K562 (cell line): ENCODE measurements around the gene FNDC1. TPM values are rescaled to one million over a fixed set of nuclear protein-coding genes. Genes with fewer than 3 reads are reported as not detected.

ENCODE experiments used
- CHD4 ChIP-seq: fragments of 200-600 bp; sonication (generic); IDR thresholded peaks from 3 replicates; pipeline ENCODE4 v1.6.1; 2012; ENCODE audit warnings: low read depth, mild to moderate bottlenecking, mixed read lengths, low read length, inconsistent platforms; ENCODE audit not compliant: insufficient read depth, insufficient replicate concordance, poor library complexity, severe bottlenecking
- CXXC5 ChIP-seq: fragments of 250-450 bp; sonication (Bioruptor Pico); IDR thresholded peaks from 2 replicates; pipeline ENCODE4 v1.8.0; 2022; ENCODE audit warnings: inconsistent platforms, mild to moderate bottlenecking, moderate library complexity
- ETV6 ChIP-seq, 3 experiments: fragments of 150-350 bp in 1 of 3; sonication (generic) in 1 of 3; formaldehyde crosslinking in 1 of 3; IDR thresholded peaks; 2 replicates each; pipeline versions ENCODE4 v1.6.1 to v1.8.0; 2014 to 2022; ENCODE audit warnings: borderline replicate concordance in 2 of 3, low read depth in 2 of 3, antibody characterized with exemption in 1 of 3, low read length in 1 of 3, mild to moderate bottlenecking in 1 of 3, missing genetic modification reagents in 1 of 3
- MAFK ChIP-seq: IDR thresholded peaks from 2 replicates; pipeline ENCODE4 v1.6.1; 2011; ENCODE audit warnings: low read length, improper control_type of control experiment
- MYC ChIP-seq, 2 experiments: fragments of 250-450 bp in 1 of 2; sonication (Bioruptor Pico) in 1 of 2; IDR thresholded peaks; 2 replicates each; pipeline versions ENCODE4 v1.5.1 to v1.6.1; 2012 to 2021; ENCODE audit warnings: low read depth in 2 of 2, borderline replicate concordance in 1 of 2, improper control_type of control experiment in 1 of 2, low read length in 1 of 2, mild to moderate bottlenecking in 1 of 2, moderate library complexity in 1 of 2
- RCOR1 ChIP-seq, 2 experiments: IDR thresholded peaks; 2 replicates each; pipeline ENCODE4 v1.6.1; 2012; ENCODE audit warnings: low read depth in 2 of 2, low read length in 2 of 2, borderline replicate concordance in 1 of 2, improper control_type of control experiment in 1 of 2
- SPI1 ChIP-seq: IDR thresholded peaks from 2 replicates; pipeline ENCODE4 v1.6.1; 2011; ENCODE audit warnings: low read depth, low read length, control low read depth, borderline replicate concordance
- ZFP30 ChIP-seq: fragments of 250-450 bp; sonication (Bioruptor Pico); IDR thresholded peaks from 2 replicates; pipeline ENCODE4 v1.8.0; 2022; ENCODE audit warnings: moderate library complexity, mild to moderate bottlenecking, inconsistent platforms, borderline replicate concordance
- ZNF165 ChIP-seq: fragments of 250-450 bp; sonication (Bioruptor Pico); IDR thresholded peaks from 2 replicates; pipeline ENCODE4 v1.4.0; 2020; ENCODE audit warnings: borderline replicate concordance
- ZNF282 ChIP-seq: sonication (generic); formaldehyde crosslinking; IDR thresholded peaks from 2 replicates; pipeline ENCODE4 v1.8.1; 2023; ENCODE audit warnings: missing genetic modification reagents
- ZNF586 ChIP-seq: fragments of 450-650 bp; formaldehyde crosslinking; conservative IDR thresholded peaks from 2 replicates; pipeline ENCODE4 v1.4.0; 2020; ENCODE audit warnings: mild to moderate bottlenecking, moderate library complexity
- ZNF696 ChIP-seq: fragments of 250-450 bp; sonication (Bioruptor Pico); conservative IDR thresholded peaks from 2 replicates; pipeline ENCODE4 v1.4.0; 2020; ENCODE audit warnings: mild to moderate bottlenecking, moderate library complexity
- ZNF764 ChIP-seq: fragments of 250-450 bp; sonication (Bioruptor Pico); IDR thresholded peaks from 2 replicates; pipeline ENCODE4 v1.4.0; 2020; ENCODE audit warnings: low read depth, mild to moderate bottlenecking, moderate library complexity
- polyA plus RNA-seq, 8 experiments: library from polyadenylated mRNA; depleted of rRNA in 4 of 8; stranded (reverse) in 5 of 8; unstranded in 3 of 8; fragments of >200 nt; fragmentation: Nextera tagmentation in 2 of 8; fragmentation: Illumina TruSeq in 1 of 8; extraction: Ambion mirVana in 2 of 8; extraction: Trizol in 1 of 8; gene quantifications; 2 replicates each; pipeline versions ENCODE4 v1.2.1 to v1.2.3, GENCODE V29; 2011 to 2014; ENCODE audit warnings: inconsistent platforms in 1 of 8, missing spikeins in 1 of 8
- total RNA-seq, 7 experiments: library from RNA; depleted of rRNA in 6 of 7; stranded (reverse); fragments of >200 nt in 6 of 7; fragmentation: Illumina TruSeq in 2 of 7; extraction: Trizol in 2 of 7; gene quantifications; 2 replicates each; pipeline versions ENCODE4 v1.2.1 to v1.2.3, GENCODE V29; 2011 to 2021; ENCODE audit warnings: low replicate concordance in 1 of 7

FNDC1 gene
- total and polyA plus RNA-seq, 9 of the 15 experiments (the other 6 are each of a cell fraction or from before 2014, with no cell fraction given) = not detected

DNA sequence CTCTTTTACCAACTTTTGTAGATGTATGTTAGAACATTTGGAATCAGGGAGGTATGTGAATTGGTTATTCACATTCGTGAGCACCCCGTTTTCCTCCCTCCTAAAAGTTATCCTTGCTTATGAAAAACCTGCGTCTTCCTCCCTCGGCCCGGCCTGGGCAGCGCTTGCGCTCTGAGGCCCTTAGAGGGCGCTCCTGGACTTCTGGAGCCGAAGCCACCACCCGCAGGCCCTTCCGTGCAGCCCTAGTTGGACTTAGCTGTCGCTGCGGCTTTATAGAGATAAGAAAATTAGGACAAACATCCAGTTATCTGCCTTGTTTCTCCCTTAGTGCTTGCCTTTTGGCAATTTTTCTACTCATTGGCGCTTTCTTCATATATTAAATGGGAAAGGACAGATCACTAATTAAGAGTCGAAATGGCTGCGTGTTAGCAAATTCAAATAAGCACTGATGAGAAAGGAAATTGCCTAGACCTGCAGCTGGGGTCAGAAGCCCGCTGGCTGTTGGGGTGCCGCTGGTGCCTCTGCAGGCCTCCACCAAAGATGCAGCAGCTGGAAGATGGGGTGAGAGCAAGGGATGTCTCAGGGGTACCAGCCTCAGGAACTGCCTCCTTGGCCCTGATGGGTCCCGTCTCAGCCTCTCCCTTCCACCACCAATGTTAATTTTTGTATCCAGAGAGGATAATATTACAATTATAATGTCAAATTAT, 5.2 kb downstream of the FNDC1 start (continued):
- TF ChIP-seq MAFK (no peak), ZNF764 (CRISPR knock-in tag) (no peak), SPI1 (0 out of 2 replicates have a peak, but pooled peaks have one; percentile 35), RCOR1 (IDR thresholded peaks at IDR 0.05; ENCODE audit: borderline replicate concordance in 1 of 2, low read depth in 2 of 2, low read length in 2 of 2) (0 out of 4 replicates have a peak, but pooled peaks of 1 of the 2 experiments have one; percentile 16), ZFP30 (CRISPR knock-in tag) (no peak), CHD4 (no peak), MYC (IDR thresholded peaks at IDR 0.05; ENCODE audit: low read depth, low read length) (peak; percentile 33; the same call in 1 of the 2 replicates), MYC (CRISPR knock-in tag; IDR thresholded peaks at IDR 0.05; ENCODE audit: borderline replicate concordance, low read depth) (no peak), ETV6 (IDR thresholded peaks at IDR 0.05; ENCODE audit: borderline replicate concordance in 1 of 2, low read depth in 2 of 2, low read length in 1 of 2) (no peak), ETV6 (CRISPR knock-in tag; IDR thresholded peaks at IDR 0.05; ENCODE audit: borderline replicate concordance) (no peak), ZNF586 (CRISPR knock-in tag) (no peak), ZNF165 (no peak), CXXC5 (CRISPR knock-in tag) (0 out of 2 replicates have a peak, but pooled peaks have one; percentile 39), ZNF282 (CRISPR knock-in tag) (no peak), ZNF696 (CRISPR knock-in tag) (no peak)
- TF ChIP-seq, all 486 proteins: peak for 30
